Measurements from ENCODE around the gene HSPB1. TPM values are rescaled to one million over a fixed set of nuclear protein-coding genes. Genes with fewer than 3 reads are reported as not detected.

Gene HSPB1
- total and polyA plus RNA-seq, 2 of the 13 experiments (the other 11 are each of a cell fraction or from before 2014, with no cell fraction given), result 21.0 to 38.6 TPM

GRCh38 chr7:76333511-76334101 is 31.1 kb downstream of the HSPB1 start:
- Histone ChIP-seq H3K27ac (ENCODE audit: extremely low read length, insufficient read depth, low read length) (no peak overlapping the region), H3K4me3 (replicated peaks in 1 of 3; ENCODE audit: insufficient read depth in 1 of 3, low read depth in 2 of 3, low read length in 3 of 3) (no peak overlapping the region), H3K36me3 (replicated peaks in 1 of 2; ENCODE audit: control insufficient read depth in 1 of 2, insufficient read depth in 2 of 2, low read length in 2 of 2) (peaks cover 20 to 53% of the 10 kb centered on the region in 2 experiments), H3K9ac (ENCODE audit: insufficient read depth, low read depth, low read length) (no peak overlapping the region), H3K4me1 (ENCODE audit: insufficient read depth, low read length) (peaks cover 27% of the 10 kb centered on the region), H4K20me1 (ENCODE audit: insufficient read depth, low read length) (peaks cover 63% of the 10 kb centered on the region), H3K27me3 (ENCODE audit: control insufficient read depth in 1 of 2, insufficient read depth in 2 of 2, low read length in 2 of 2) (no peaks in the 10 kb centered on the region), H3K9me3 (ENCODE audit: low read length) (no peaks in the 10 kb centered on the region), H2AFZ (ENCODE audit: low read length) (no peak overlapping the region), H3K4me2 (ENCODE audit: low read depth, low read length) (no peak overlapping the region), H3K79me2 (ENCODE audit: insufficient read depth, low read length) (peaks cover 84% of the 10 kb centered on the region)
- ChIA-PET POLR2A (interaction anchor here (1.0 kb wide), 1 partner anchor 33 kb away, joined by 3 read pairs; no protein-coding TSS in a partner anchor), CTCF (ENCODE audit: low intra/inter-chr PET ratio, low total read pairs) (no interaction called here)
- 91% methylated on average over 14 of the region's 14 CpGs for WGBS (ENCODE audit: low lambda C conversion rate)
- TF ChIP-seq PRDM10 (CRISPR knock-in tag; IDR thresholded peaks at IDR 0.05; ENCODE audit: low read depth), result no peak
- TF ChIP-seq CREM (IDR thresholded peaks at IDR 0.05), result no peak
- TF ChIP-seq CREM (CRISPR knock-in tag; IDR thresholded peaks at IDR 0.05), result no peak
- no peak for TF ChIP-seq BATF2 (CRISPR knock-in tag; IDR thresholded peaks at IDR 0.05)
- no peak for TF ChIP-seq ZNF235 (CRISPR knock-in tag; IDR thresholded peaks at IDR 0.05; ENCODE audit: borderline replicate concordance)
- no peak for TF ChIP-seq DDIT3 (CRISPR knock-in tag; IDR thresholded peaks at IDR 0.05)
- no peak for TF ChIP-seq FOXO4 (CRISPR knock-in tag; conservative IDR thresholded peaks at IDR 0.05)
- no peak for TF ChIP-seq FOXP1 (IDR thresholded peaks at IDR 0.05)
- no peak for TF ChIP-seq FOXP1 (CRISPR knock-in tag; IDR thresholded peaks at IDR 0.05)
- TF ChIP-seq ZNF530 (CRISPR knock-in tag; IDR thresholded peaks at IDR 0.05; ENCODE audit: low read depth), result no peak
- TF ChIP-seq KMT2A (CRISPR knock-in tag; IDR thresholded peaks at IDR 0.05), result no peak
- TF ChIP-seq ZNF180 (CRISPR knock-in tag; IDR thresholded peaks at IDR 0.05; ENCODE audit: borderline replicate concordance, low read depth), result no peak
- TF ChIP-seq ZNF850 (CRISPR knock-in tag; conservative IDR thresholded peaks at IDR 0.05), result no peak
- TF ChIP-seq NONO (IDR thresholded peaks at IDR 0.05), result no peak
- TF ChIP-seq NONO (CRISPR knock-in tag; conservative IDR thresholded peaks at IDR 0.05), result no peak
- TF ChIP-seq ZNF543 (CRISPR knock-in tag; IDR thresholded peaks at IDR 0.05), result no peak
- TF ChIP-seq HOXA9 (CRISPR knock-in tag; IDR thresholded peaks at IDR 0.05; ENCODE audit: borderline replicate concordance), result no peak
- no peak for TF ChIP-seq XRCC5 (optimal IDR thresholded peaks at IDR 0.05; ENCODE audit: low read length)
- TF ChIP-seq MIXL1 (CRISPR knock-in tag; IDR thresholded peaks at IDR 0.05), result no peak
- no peak for TF ChIP-seq ZSCAN12 (CRISPR knock-in tag; IDR thresholded peaks at IDR 0.05)
- intact Hi-C loops (cut with micrococcal nuclease; ENCODE audit: unreplicated experiment), result no loop called here
- BruUV-seq (replicated peaks), result no TSS peak
- ATAC-seq, result peak; percentile 34; the same call in 2 of the 3 replicates
- FAIRE-seq, result no peak
- DNase-seq (ENCODE audit: low spot score), result no peak
- in situ Hi-C loops (cut with HindIII; ENCODE audit: extremely low pct_ligation_motif_present, low pct_unique_long_range_greater_than_20kb), result no loop called here

All from HepG2 (cell line).